ENCODE data around the gene HTR1B.

HTR1B gene

GRCh38 chr6:77416839-77417238 lies 46.5 kb downstream of the HTR1B start:
- TF ChIP-seq, protein P1, sequence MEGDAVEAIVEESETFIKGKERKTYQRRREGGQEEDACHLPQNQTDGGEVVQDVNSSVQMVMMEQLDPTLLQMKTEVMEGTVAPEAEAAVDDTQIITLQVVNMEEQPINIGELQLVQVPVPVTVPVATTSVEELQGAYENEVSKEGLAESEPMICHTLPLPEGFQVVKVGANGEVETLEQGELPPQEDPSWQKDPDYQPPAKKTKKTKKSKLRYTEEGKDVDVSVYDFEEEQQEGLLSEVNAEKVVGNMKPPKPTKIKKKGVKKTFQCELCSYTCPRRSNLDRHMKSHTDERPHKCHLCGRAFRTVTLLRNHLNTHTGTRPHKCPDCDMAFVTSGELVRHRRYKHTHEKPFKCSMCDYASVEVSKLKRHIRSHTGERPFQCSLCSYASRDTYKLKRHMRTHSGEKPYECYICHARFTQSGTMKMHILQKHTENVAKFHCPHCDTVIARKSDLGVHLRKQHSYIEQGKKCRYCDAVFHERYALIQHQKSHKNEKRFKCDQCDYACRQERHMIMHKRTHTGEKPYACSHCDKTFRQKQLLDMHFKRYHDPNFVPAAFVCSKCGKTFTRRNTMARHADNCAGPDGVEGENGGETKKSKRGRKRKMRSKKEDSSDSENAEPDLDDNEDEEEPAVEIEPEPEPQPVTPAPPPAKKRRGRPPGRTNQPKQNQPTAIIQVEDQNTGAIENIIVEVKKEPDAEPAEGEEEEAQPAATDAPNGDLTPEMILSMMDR (IDR thresholded peaks at IDR 0.05): no peak
- DNase-seq: no peak
- H3K4me1 Mint-ChIP-seq: no peaks in the 10 kb centered on the region
- H3K36me3 Mint-ChIP-seq (ENCODE audit: low read depth): no peaks in the 10 kb centered on the region
- no peak overlapping the region for H3K4me3 Mint-ChIP-seq
- peaks cover 5% of the 10 kb centered on the region for H3K9me3 Mint-ChIP-seq
- H3K27me3 Mint-ChIP-seq (ENCODE audit: low read depth, poor library complexity): peaks cover 3% of the 10 kb centered on the region
- no peak overlapping the region for H3K27ac Mint-ChIP-seq

GRCh38 chr6:77415706-77416105 lies 47.6 kb downstream of the HTR1B start:
- Mint-ChIP-seq H3K27ac (no peak overlapping the region), H3K4me1 (no peaks in the 10 kb centered on the region), H3K9me3 (peaks cover 5% of the 10 kb centered on the region), H3K36me3 (ENCODE audit: low read depth) (no peaks in the 10 kb centered on the region), H3K4me3 (no peak overlapping the region), H3K27me3 (ENCODE audit: low read depth, poor library complexity) (peaks cover 3% of the 10 kb centered on the region)
- TF ChIP-seq, protein P1 (IDR thresholded peaks at IDR 0.05): no peak
- no peak for DNase-seq

Measured in nephron progenitor cell (in vitro differentiated cells).